SU-DHL-6 (cell line): ENCODE measurements around the gene ZDHHC11.

Experiments
- CTCF ChIP-seq: fragments of 200-600 bp; sonication (generic); IDR thresholded peaks from one replicate; pipeline ENCODE4 v1.5.1; 2017; ENCODE audit warnings: antibody characterized with exemption, mild to moderate bottlenecking, low read length, moderate library complexity; ENCODE audit not compliant: insufficient read depth, poor library complexity, severe bottlenecking
- EZH2phosphoT487 ChIP-seq: fragments of 200-600 bp; sonication (generic), shearing (Covaris generic); conservative IDR thresholded peaks from 2 replicates; pipeline ENCODE4 v1.6.1; 2018; ENCODE audit warnings: mild to moderate bottlenecking, antibody characterized with exemption, low read length, moderate library complexity, mixed read lengths

GRCh38 chr5:881551-881935, 30.8 kb upstream of the ZDHHC11 start:
- no peak for TF ChIP-seq CTCF
- no peak for TF ChIP-seq EZH2phosphoT487
